A549 (cell line): ENCODE measurements around the gene NUFIP2. TPM values are rescaled to one million over a fixed set of nuclear protein-coding genes. Genes with fewer than 3 reads are reported as not detected.

Source experiments
- ATAC-seq, 2 experiments: fragments of 200-7000 bp in 1 of 2; fragments of >200 bp in 1 of 2; cut with Nextera tagmentation in 1 of 2; cut with Tn5 transposase in 1 of 2; 3 replicates each; pipeline versions ENCODE4 v1.8.0 to v1.9.1; 2018 to 2020; ENCODE audit warnings: mild to moderate bottlenecking in 1 of 2, moderate library complexity in 1 of 2
- CTCF ChIA-PET: fragments of 300-600 bp; sonication (Branson Sonifier 250); formaldehyde crosslinking; extraction: SDS; loops from one replicate; lab custom pipeline; 2021; ENCODE audit warnings: antibody characterized with exemption, inconsistent platforms; lab: Yijun Ruan, JAX
- POLR2A ChIA-PET: fragments of 350-600 bp; formaldehyde crosslinking; extraction: SDS; loops from one replicate; lab custom pipeline; 2021; ENCODE audit warnings: antibody characterized with exemption, inconsistent platforms; lab: Yijun Ruan, JAX
- DNase-seq, 2 experiments: peaks; one replicate each; pipeline versions ENCODE4 v3.0.0 to v3.0.0-alpha.2; 2011 to 2016; ENCODE audit warnings: low read depth in 1 of 2, low spot score in 1 of 2
- FAIRE-seq: peaks from 2 replicates; lab custom pipeline; 2011; peaks lifted over from hg19 to GRCh38; lab: Jason Lieb, UNC
- H3K27ac ChIP-seq, 2 experiments: fragments of >200 bp; sonication (Bioruptor Twin); formaldehyde crosslinking; 3 replicates each; pipeline ENCODE4 v1.5.1; 2016 to 2017
- H3K4me1 ChIP-seq: fragments of >200 bp; sonication (Bioruptor Twin); formaldehyde crosslinking; 3 replicates; pipeline ENCODE4 v1.6.1; 2016
- H3K4me2 ChIP-seq: fragments of >200 bp; sonication (Bioruptor Twin); formaldehyde crosslinking; 3 replicates; pipeline ENCODE4 v1.6.1; 2016
- H3K4me3 ChIP-seq: fragments of >200 bp; sonication (Bioruptor Twin); formaldehyde crosslinking; 3 replicates; pipeline ENCODE4 v1.5.1; 2016
- H3K9me3 ChIP-seq: fragments of >200 bp; sonication (Bioruptor Twin); formaldehyde crosslinking; 3 replicates; pipeline ENCODE4 v1.6.1; 2016
- BHLHE40 ChIP-seq: IDR thresholded peaks from 2 replicates; pipeline ENCODE4 v1.6.1; 2012; ENCODE audit warnings: low read depth, low read length, inconsistent platforms
- CBX2 ChIP-seq: fragments of 200-600 bp; sonication (generic); IDR thresholded peaks from 2 replicates; pipeline ENCODE4 v1.6.1; 2016; ENCODE audit warnings: low read depth, mild to moderate bottlenecking, borderline replicate concordance
- CEBPB ChIP-seq, 2 experiments: fragments of >200 bp in 1 of 2; sonication (Bioruptor Twin) in 1 of 2; formaldehyde crosslinking in 1 of 2; IDR thresholded peaks; 2 replicates each; pipeline ENCODE4 v1.6.1; 2012 to 2016
- CHD4 ChIP-seq: fragments of 200-600 bp; sonication (generic); IDR thresholded peaks from 2 replicates; pipeline ENCODE4 v1.6.1; 2016; ENCODE audit warnings: antibody characterized with exemption, mild to moderate bottlenecking, borderline replicate concordance
- E2F6 ChIP-seq: IDR thresholded peaks from 2 replicates; pipeline ENCODE4 v1.6.1; 2012; ENCODE audit warnings: low read depth, borderline replicate concordance
- EHF ChIP-seq: fragments of 250-450 bp; sonication (Bioruptor Pico); IDR thresholded peaks from 2 replicates; pipeline ENCODE4 v1.5.0; 2020; ENCODE audit warnings: mild to moderate bottlenecking
- ELK1 ChIP-seq: fragments of 150-350 bp; IDR thresholded peaks from 2 replicates; pipeline ENCODE4 v1.6.1; 2014; ENCODE audit warnings: low read depth, mild to moderate bottlenecking, low read length
- EP300 ChIP-seq, 2 experiments: fragments of >200 bp; sonication (Bioruptor Twin); formaldehyde crosslinking; IDR thresholded peaks; 2 replicates in 1 of 2; 3 replicates in 1 of 2; pipeline ENCODE4 v1.6.1; 2016 to 2017
- FOSB ChIP-seq: fragments of 250-450 bp; sonication (Bioruptor Pico); IDR thresholded peaks from 2 replicates; pipeline ENCODE4 v1.5.0; 2020; ENCODE audit warnings: mild to moderate bottlenecking, moderate library complexity
- FOXS1 ChIP-seq: fragments of 250-450 bp; sonication (Bioruptor Pico); IDR thresholded peaks from 2 replicates; pipeline ENCODE4 v1.5.0; 2020; ENCODE audit warnings: mild to moderate bottlenecking, moderate library complexity
- GATA3 ChIP-seq: IDR thresholded peaks from 2 replicates; pipeline ENCODE4 v1.6.1; 2012; ENCODE audit warnings: borderline replicate concordance
- HDAC2 ChIP-seq: fragments of 200-600 bp; sonication (generic); IDR thresholded peaks from 2 replicates; pipeline ENCODE4 v1.6.1; 2016
- HES2 ChIP-seq: fragments of >200 bp; sonication (Bioruptor Twin); formaldehyde crosslinking; IDR thresholded peaks from 2 replicates; pipeline ENCODE4 v1.6.1; 2016
- HOXB13 ChIP-seq: fragments of 250-450 bp; sonication (Bioruptor Pico); IDR thresholded peaks from 2 replicates; pipeline ENCODE4 v1.5.0; 2020; ENCODE audit warnings: low read depth, mild to moderate bottlenecking, moderate library complexity
- KDM5A ChIP-seq: fragments of 200-600 bp; sonication (generic); IDR thresholded peaks from 2 replicates; pipeline ENCODE4 v1.6.1; 2016; ENCODE audit warnings: antibody characterized with exemption, mild to moderate bottlenecking
- MAFK ChIP-seq: fragments of 450-650 bp; IDR thresholded peaks from 2 replicates; pipeline ENCODE4 v1.6.1; 2014; ENCODE audit not compliant: partially characterized antibody
- NPAS2 ChIP-seq: fragments of 250-450 bp; sonication (Bioruptor Pico); IDR thresholded peaks from 2 replicates; pipeline ENCODE4 v1.8.0; 2022; ENCODE audit warnings: mild to moderate bottlenecking, moderate library complexity, borderline replicate concordance
- RAD21 ChIP-seq, 2 experiments: fragments of >200 bp in 1 of 2; sonication (Bioruptor Twin) in 1 of 2; formaldehyde crosslinking in 1 of 2; IDR thresholded peaks in 1 of 2; conservative IDR thresholded peaks in 1 of 2; 2 replicates in 1 of 2; 3 replicates in 1 of 2; pipeline ENCODE4 v1.6.1; 2012 to 2018; ENCODE audit warnings: inconsistent platforms in 1 of 2
- RCOR1 ChIP-seq: fragments of 150-350 bp; IDR thresholded peaks from 2 replicates; pipeline ENCODE4 v1.6.1; 2014; ENCODE audit warnings: antibody characterized with exemption, low read length, low read depth
- SMC3 ChIP-seq: fragments of >200 bp; sonication (Bioruptor Twin); formaldehyde crosslinking; IDR thresholded peaks from 3 replicates; pipeline ENCODE4 v1.6.1; 2018; ENCODE audit warnings: inconsistent platforms
- SREBF2 ChIP-seq: fragments of 450-650 bp; IDR thresholded peaks from 2 replicates; pipeline ENCODE4 v1.6.1; 2014; ENCODE audit warnings: mild to moderate bottlenecking, moderate library complexity
- TFCP2L1 ChIP-seq: fragments of 250-450 bp; sonication (Bioruptor Pico); IDR thresholded peaks from 2 replicates; pipeline ENCODE4 v1.5.0; 2021; ENCODE audit warnings: mild to moderate bottlenecking
- ZC3H11A ChIP-seq: fragments of 450-650 bp; IDR thresholded peaks from 2 replicates; pipeline ENCODE4 v1.6.1; 2014; ENCODE audit warnings: antibody characterized with exemption, mild to moderate bottlenecking
- ZNF302 ChIP-seq: fragments of 250-450 bp; sonication (Bioruptor Pico); IDR thresholded peaks from 2 replicates; pipeline ENCODE4 v1.9.0; 2021; ENCODE audit warnings: inconsistent platforms, mild to moderate bottlenecking, moderate library complexity
- ZSCAN20 ChIP-seq: fragments of 250-450 bp; sonication (Bioruptor Pico); IDR thresholded peaks from 2 replicates; pipeline ENCODE4 v1.8.0; 2022; ENCODE audit warnings: mild to moderate bottlenecking, moderate library complexity
- WGBS: methylation state at CpG from one replicate; pipeline ENCODE4 v1.1.6; 2017; ENCODE audit errors: missing lambda C conversion rate; 5-methylcytosine and 5-hydroxymethylcytosine counted together
- polyA plus RNA-seq, 4 experiments: library from polyadenylated mRNA; depleted of rRNA in 3 of 4; stranded (reverse); fragments of >200 nt; fragmentation: RNase III in 1 of 4; extraction: RNeasy Plus Mini Kit Qiagen cat#74134 plus additional on column Dnase treatment in 1 of 4; gene quantifications; 2 replicates in 3 of 4; 3 replicates in 1 of 4; pipeline ENCODE4 v1.2.3, GENCODE V29; 2011 to 2017
- TF ChIP-seq, protein P1 (sequence below): fragments of 200-600 bp; sonication (generic); IDR thresholded peaks from 2 replicates; pipeline ENCODE4 v1.6.1; 2016; ENCODE audit warnings: antibody characterized with exemption, mild to moderate bottlenecking, moderate library complexity
- TF ChIP-seq, protein P2 (sequence below): fragments of 450-650 bp; IDR thresholded peaks from 2 replicates; pipeline ENCODE4 v1.6.1; 2014; ENCODE audit warnings: antibody characterized with exemption

The NUFIP2 gene
- polyA plus RNA-seq, 2 of the 4 experiments (the other 2 are of a cell fraction), result 29.4 to 33.1 TPM

- TF ChIP-seq, protein P1, sequence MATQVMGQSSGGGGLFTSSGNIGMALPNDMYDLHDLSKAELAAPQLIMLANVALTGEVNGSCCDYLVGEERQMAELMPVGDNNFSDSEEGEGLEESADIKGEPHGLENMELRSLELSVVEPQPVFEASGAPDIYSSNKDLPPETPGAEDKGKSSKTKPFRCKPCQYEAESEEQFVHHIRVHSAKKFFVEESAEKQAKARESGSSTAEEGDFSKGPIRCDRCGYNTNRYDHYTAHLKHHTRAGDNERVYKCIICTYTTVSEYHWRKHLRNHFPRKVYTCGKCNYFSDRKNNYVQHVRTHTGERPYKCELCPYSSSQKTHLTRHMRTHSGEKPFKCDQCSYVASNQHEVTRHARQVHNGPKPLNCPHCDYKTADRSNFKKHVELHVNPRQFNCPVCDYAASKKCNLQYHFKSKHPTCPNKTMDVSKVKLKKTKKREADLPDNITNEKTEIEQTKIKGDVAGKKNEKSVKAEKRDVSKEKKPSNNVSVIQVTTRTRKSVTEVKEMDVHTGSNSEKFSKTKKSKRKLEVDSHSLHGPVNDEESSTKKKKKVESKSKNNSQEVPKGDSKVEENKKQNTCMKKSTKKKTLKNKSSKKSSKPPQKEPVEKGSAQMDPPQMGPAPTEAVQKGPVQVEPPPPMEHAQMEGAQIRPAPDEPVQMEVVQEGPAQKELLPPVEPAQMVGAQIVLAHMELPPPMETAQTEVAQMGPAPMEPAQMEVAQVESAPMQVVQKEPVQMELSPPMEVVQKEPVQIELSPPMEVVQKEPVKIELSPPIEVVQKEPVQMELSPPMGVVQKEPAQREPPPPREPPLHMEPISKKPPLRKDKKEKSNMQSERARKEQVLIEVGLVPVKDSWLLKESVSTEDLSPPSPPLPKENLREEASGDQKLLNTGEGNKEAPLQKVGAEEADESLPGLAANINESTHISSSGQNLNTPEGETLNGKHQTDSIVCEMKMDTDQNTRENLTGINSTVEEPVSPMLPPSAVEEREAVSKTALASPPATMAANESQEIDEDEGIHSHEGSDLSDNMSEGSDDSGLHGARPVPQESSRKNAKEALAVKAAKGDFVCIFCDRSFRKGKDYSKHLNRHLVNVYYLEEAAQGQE, result no peak; the same call in 1 of the 2 replicates
- no peak for TF ChIP-seq RCOR1
- no peak for TF ChIP-seq NPAS2 (CRISPR knock-in tag)
- no peak for TF ChIP-seq CHD4
- TF ChIP-seq ZSCAN20 (CRISPR knock-in tag), result no peak
- TF ChIP-seq ELK1, result no peak
- no peak for TF ChIP-seq HDAC2
- peak; percentile 46; the same call in 1 of the 2 replicates for TF ChIP-seq E2F6
- TF ChIP-seq EHF, result no peak
- no peak for TF ChIP-seq BHLHE40
- no peak for TF ChIP-seq FOSB (CRISPR knock-in tag)
- no peak for TF ChIP-seq SREBF2
- no peak for TF ChIP-seq EP300 (IDR thresholded peaks at IDR 0.05)
- 0 out of 5 replicates have a peak, but pooled peaks have one; percentile 3 to 15 for TF ChIP-seq RAD21 (conservative IDR thresholded peaks at IDR 0.05 in 1 of 2, IDR thresholded peaks at IDR 0.05 in 1 of 2)
- TF ChIP-seq, all 56 proteins: peak for 12
Measured at GRCh38 chr17:29293890-29294579, at the start of gene NUFIP2 (continued).

DNA sequence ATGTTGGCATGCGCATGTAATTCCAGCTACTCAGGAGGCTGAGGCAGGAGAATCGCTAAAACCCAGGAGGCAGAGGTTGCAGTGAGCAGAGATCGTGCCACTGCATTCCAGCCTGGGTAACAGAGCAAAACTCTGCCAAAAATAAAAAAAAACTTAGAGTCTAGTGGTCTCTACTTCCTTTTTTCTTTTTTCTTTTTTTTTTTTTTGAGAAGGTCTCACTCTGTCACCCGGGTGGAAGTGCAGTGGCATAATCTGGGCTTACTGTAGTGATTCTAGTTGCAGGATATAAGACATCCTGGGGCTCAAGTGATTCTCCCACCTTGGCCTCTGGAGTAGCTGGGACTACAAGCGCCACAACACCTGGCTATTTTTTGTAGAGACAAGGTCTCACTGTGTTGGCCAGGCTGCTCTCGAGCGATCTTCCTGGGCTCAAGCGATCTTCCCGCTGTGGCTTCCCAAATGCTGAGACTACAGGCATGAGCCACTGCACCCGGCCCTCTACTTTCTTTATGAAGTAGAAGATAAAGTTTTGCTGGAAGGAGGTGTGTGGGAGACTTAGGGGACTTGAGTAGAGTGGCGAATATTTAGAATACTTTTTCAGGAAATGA is 48.3 kb upstream of the NUFIP2 start:
- no peak overlapping the region for H3K27ac ChIP-seq
- no peak overlapping the region for H3K4me2 ChIP-seq
- no peak overlapping the region for H3K4me3 ChIP-seq
- ATAC-seq, result no peak; a peak in 1 of 6 replicates
- no peaks in the 10 kb centered on the region for H3K4me1 ChIP-seq
- H3K9me3 ChIP-seq, result no peaks in the 10 kb centered on the region
- POLR2A ChIA-PET, result no interaction called here
- no peak for TF ChIP-seq ZNF302
- TF ChIP-seq ZC3H11A, result no peak
- TF ChIP-seq, protein P2, sequence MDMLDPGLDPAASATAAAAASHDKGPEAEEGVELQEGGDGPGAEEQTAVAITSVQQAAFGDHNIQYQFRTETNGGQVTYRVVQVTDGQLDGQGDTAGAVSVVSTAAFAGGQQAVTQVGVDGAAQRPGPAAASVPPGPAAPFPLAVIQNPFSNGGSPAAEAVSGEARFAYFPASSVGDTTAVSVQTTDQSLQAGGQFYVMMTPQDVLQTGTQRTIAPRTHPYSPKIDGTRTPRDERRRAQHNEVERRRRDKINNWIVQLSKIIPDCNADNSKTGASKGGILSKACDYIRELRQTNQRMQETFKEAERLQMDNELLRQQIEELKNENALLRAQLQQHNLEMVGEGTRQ, result no peak
- no peak for TF ChIP-seq KDM5A
- no peak for TF ChIP-seq HOXB13 (CRISPR knock-in tag)
- no peak for TF ChIP-seq EP300 (IDR thresholded peaks at IDR 0.05)
- TF ChIP-seq CEBPB (IDR thresholded peaks at IDR 0.05), result no peak
- TF ChIP-seq SMC3, result no peak
- TF ChIP-seq FOXS1, result no peak
- no peak for TF ChIP-seq RCOR1
- TF ChIP-seq CBX2, result no peak
- TF ChIP-seq BHLHE40, result no peak
- no peak for TF ChIP-seq GATA3
- TF ChIP-seq HES2, result no peak
- TF ChIP-seq TFCP2L1 (CRISPR knock-in tag), result no peak
- no peak for TF ChIP-seq CHD4
- no peak for TF ChIP-seq MAFK
- TF ChIP-seq, all 56 proteins: peak for 0
- DNase-seq (no peak), FAIRE-seq (no peak)
- 64% methylated on average over 11 of the region's 11 CpGs for WGBS
- CTCF ChIA-PET, result interaction anchor here (1.3 to 1.7 kb wide), 2 partner anchors 28 to 52 kb away, joined by 5 to 6 read pairs; no protein-coding TSS in a partner anchor
